ENCODE results near the gene ATG16L1. TPM values are rescaled to one million over a fixed set of nuclear protein-coding genes. Genes with fewer than 3 reads are reported as not detected.

ATG16L1 gene
- total and polyA plus RNA-seq, 2 donors (not counting 3 experiments of a cell fraction or from before 2014, with no cell fraction given) = 18.1 to 29.8 TPM

GRCh38 chr2:233218836-233219235, 32.6 kb upstream of the ATG16L1 start:
- Histone ChIP-seq H3K79me2 (ENCODE audit: control insufficient read depth, insufficient read depth, low read length) (no peaks in the 10 kb centered on the region), H3K27ac (ENCODE audit: insufficient read depth, low read depth, low read length) (no peak overlapping the region), H2AFZ (ENCODE audit: low read depth, low read length) (no peak overlapping the region), H3K9me1 (replicated peaks; ENCODE audit: control insufficient read depth, extremely low read depth, insufficient read depth, low read length) (no peaks in the 10 kb centered on the region), H3K27me3 (ENCODE audit: control insufficient read depth in 2 of 2, insufficient read depth in 2 of 2, low read length in 2 of 2) (no peaks in the 10 kb centered on the region), H3K36me3 (ENCODE audit: control insufficient read depth in 2 of 2, extremely low read depth in 1 of 2, insufficient read depth in 2 of 2, low read length in 2 of 2) (no peaks in the 10 kb centered on the region), H3K4me3 (replicated peaks in 1 of 3; ENCODE audit: insufficient read depth in 1 of 3, low read depth in 1 of 3, low read length in 3 of 3) (no peak overlapping the region), H3K9ac (replicated peaks; ENCODE audit: extremely low read depth, insufficient read depth, low read length) (no peak overlapping the region), H3K4me1 (ENCODE audit: control insufficient read depth, extremely low read depth, insufficient read depth, low read length) (no peaks in the 10 kb centered on the region), H4K20me1 (replicated peaks; ENCODE audit: control insufficient read depth, extremely low read depth, insufficient read depth, low read length) (no peaks in the 10 kb centered on the region), H3K4me2 (ENCODE audit: insufficient read depth, low read length) (no peak overlapping the region), H3K9me3 (replicated peaks; ENCODE audit: control insufficient read depth, insufficient read depth, low read length) (no peaks in the 10 kb centered on the region)
- POLR2A ChIA-PET = no interaction called here
- intact Hi-C loops (cut with micrococcal nuclease) = no loop called here
- BruUV-seq (replicated peaks) = no TSS peak
- dilution Hi-C loops (cut with MboI; ENCODE audit: extremely low pct_ligation_motif_present, low sequenced_read_pairs) = no loop called here
- FAIRE-seq (no peak), DNase-seq (ENCODE audit: low read depth, low spot score) (no peak)
- CTCF ChIA-PET = no interaction called here
- no peak for TF ChIP-seq MYC (IDR thresholded peaks at IDR 0.05; ENCODE audit: low read depth, low read length)
- TF ChIP-seq FOS (IDR thresholded peaks at IDR 0.05; ENCODE audit: borderline replicate concordance, insufficient read depth, low read length) = no peak
- no peak for TF ChIP-seq POLR2AphosphoS5 (IDR thresholded peaks at IDR 0.05; ENCODE audit: insufficient read depth, low read depth, low read length)
- TF ChIP-seq POLR2A (IDR thresholded peaks at IDR 0.05; ENCODE audit: low read depth, low read length) = no peak
- TF ChIP-seq GATA2 (IDR thresholded peaks at IDR 0.05; ENCODE audit: insufficient read depth, insufficient read length, low read depth, low read length) = no peak
- TF ChIP-seq, protein P1, sequence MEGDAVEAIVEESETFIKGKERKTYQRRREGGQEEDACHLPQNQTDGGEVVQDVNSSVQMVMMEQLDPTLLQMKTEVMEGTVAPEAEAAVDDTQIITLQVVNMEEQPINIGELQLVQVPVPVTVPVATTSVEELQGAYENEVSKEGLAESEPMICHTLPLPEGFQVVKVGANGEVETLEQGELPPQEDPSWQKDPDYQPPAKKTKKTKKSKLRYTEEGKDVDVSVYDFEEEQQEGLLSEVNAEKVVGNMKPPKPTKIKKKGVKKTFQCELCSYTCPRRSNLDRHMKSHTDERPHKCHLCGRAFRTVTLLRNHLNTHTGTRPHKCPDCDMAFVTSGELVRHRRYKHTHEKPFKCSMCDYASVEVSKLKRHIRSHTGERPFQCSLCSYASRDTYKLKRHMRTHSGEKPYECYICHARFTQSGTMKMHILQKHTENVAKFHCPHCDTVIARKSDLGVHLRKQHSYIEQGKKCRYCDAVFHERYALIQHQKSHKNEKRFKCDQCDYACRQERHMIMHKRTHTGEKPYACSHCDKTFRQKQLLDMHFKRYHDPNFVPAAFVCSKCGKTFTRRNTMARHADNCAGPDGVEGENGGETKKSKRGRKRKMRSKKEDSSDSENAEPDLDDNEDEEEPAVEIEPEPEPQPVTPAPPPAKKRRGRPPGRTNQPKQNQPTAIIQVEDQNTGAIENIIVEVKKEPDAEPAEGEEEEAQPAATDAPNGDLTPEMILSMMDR (IDR thresholded peaks at IDR 0.05; ENCODE audit: extremely low read depth in 1 of 2, insufficient read depth in 1 of 2, low read depth in 1 of 2, low read length in 2 of 2) = no peak
- no peak for TF ChIP-seq MAX (IDR thresholded peaks at IDR 0.05; ENCODE audit: insufficient read depth, insufficient read length)
- no peak for TF ChIP-seq EZH2 (IDR thresholded peaks at IDR 0.05; ENCODE audit: borderline replicate concordance, low read depth, low read length, severe bottlenecking)
- TF ChIP-seq JUN (IDR thresholded peaks at IDR 0.05; ENCODE audit: borderline replicate concordance, insufficient read depth, insufficient read length, low read depth) = no peak
